ENCODE results near the gene SMYD1. TPM values are rescaled to one million over a fixed set of nuclear protein-coding genes. Genes with fewer than 3 reads are reported as not detected.

Gene SMYD1
- total and polyA plus RNA-seq, 10 of the 15 experiments (the other 5 are each of a cell fraction or from before 2014, with no cell fraction given), result 0.09 TPM; not detected in 9

GRCh38 chr2:88097891-88098557, 30.4 kb downstream of the SMYD1 start (continued):
- no peak for TF ChIP-seq SIX5 (IDR thresholded peaks at IDR 0.05; ENCODE audit: low read depth, low read length, severe bottlenecking)
- TF ChIP-seq IKZF1 (conservative IDR thresholded peaks at IDR 0.05), result no peak

- no peaks in the 10 kb centered on the region for H4K20me1 ChIP-seq (ENCODE audit: control insufficient read depth, insufficient read depth)
- no peak overlapping the region for H3K27ac ChIP-seq (ENCODE audit: control insufficient read depth, insufficient read depth)
- DNase-seq (ENCODE audit: low read depth, low spot score) (no peak), ATAC-seq (no peak), FAIRE-seq (peak; percentile 13)
- no TSS peak for BruUV-seq (replicated peaks)
- H3K9ac ChIP-seq (ENCODE audit: control insufficient read depth, insufficient read depth, low read length), result no peak overlapping the region
- RAD21 ChIA-PET (ENCODE audit: unreplicated experiment), result no interaction called here
- peaks cover 2 to 3% of the 10 kb centered on the region in 2 experiments; a peak in 2 of 4 replicates for H3K27me3 ChIP-seq (replicated peaks in 1 of 2; ENCODE audit: control insufficient read depth in 2 of 2, insufficient read depth in 2 of 2, low read length in 1 of 2)
- in situ Hi-C loops (cut with MboI) (no loop called here), intact Hi-C loops (cut with micrococcal nuclease; ENCODE audit: unreplicated experiment) (loop anchor here (10.0 kb wide), 1 partner anchor 64 kb away; no protein-coding TSS in a partner anchor)
- no peak overlapping the region for H3K4me3 ChIP-seq
- no peaks in the 10 kb centered on the region for H3K4me1 ChIP-seq (ENCODE audit: control insufficient read depth, insufficient read depth, low read length)
- no peak overlapping the region for H3K4me2 ChIP-seq (ENCODE audit: control insufficient read depth, insufficient read depth)
- CTCF ChIA-PET, result no interaction called here
- H2AFZ ChIP-seq (ENCODE audit: control insufficient read depth, low read depth, low read length), result no peak overlapping the region
- no peaks in the 10 kb centered on the region for H3K79me2 ChIP-seq (ENCODE audit: control insufficient read depth, insufficient read depth, low read length)
- no peaks in the 10 kb centered on the region for H3K36me3 ChIP-seq (ENCODE audit: control insufficient read depth in 2 of 2, insufficient read depth in 2 of 2, low read length in 1 of 2)
- POLR2A ChIA-PET, result no interaction called here
- H3K9me3 ChIP-seq (replicated peaks; ENCODE audit: control insufficient read depth, insufficient read depth, low read length), result no peaks in the 10 kb centered on the region
- SMC1A ChIA-PET (ENCODE audit: uncharacterized antibody, unreplicated experiment), result no interaction called here
- TF ChIP-seq MEF2A (IDR thresholded peaks at IDR 0.05; ENCODE audit: insufficient read depth, low read depth, low read length) (no peak), ESRRA (IDR thresholded peaks at IDR 0.05; ENCODE audit: low read length) (no peak), PBX3 (IDR thresholded peaks at IDR 0.05; ENCODE audit: insufficient replicate concordance, low read depth, low read length) (no peak), SKIL (IDR thresholded peaks at IDR 0.05; ENCODE audit: low read depth, poor library complexity, severe bottlenecking) (no peak), POLR2AphosphoS5 (IDR thresholded peaks at IDR 0.05; ENCODE audit: low read length) (no peak), BMI1 (IDR thresholded peaks at IDR 0.05; ENCODE audit: borderline replicate concordance) (no peak), CBX5 (IDR thresholded peaks at IDR 0.05; ENCODE audit: low read depth) (no peak), SUZ12 (IDR thresholded peaks at IDR 0.05; ENCODE audit: unreplicated experiment) (no peak), ZNF384 (IDR thresholded peaks at IDR 0.05; ENCODE audit: borderline replicate concordance, low read depth, low read length) (no peak), CREM (IDR thresholded peaks at IDR 0.05; ENCODE audit: low read depth) (no peak), ELK1 (IDR thresholded peaks at IDR 0.05; ENCODE audit: low read depth, low read length) (no peak), PRDM15 (CRISPR knock-in tag; IDR thresholded peaks at IDR 0.05) (no peak)
Observed at GRCh38 chr2:88098558-88098900, 30.9 kb downstream of the SMYD1 start.

Measured in GM12878 (cell line).